CD4-positive, CD25-positive, alpha-beta regulatory T cell (primary cell): Measurements from ENCODE around the gene C10orf105. TPM values are rescaled to one million over a fixed set of nuclear protein-coding genes. Genes with fewer than 3 reads are reported as not detected.
A peak's percentile ranks its signal among the peaks of the same experiment; 100 is the strongest.

ENCODE experiments used
- ATAC-seq, 2 donors: fragments of 150-1000 bp; cut with Tn5 transposase; one replicate each; pipeline ENCODE4 v1.10.0; 2021; ENCODE audit warnings: low read depth in 2 of 2, moderate number of reproducible peaks in 2 of 2, moderate library complexity in 1 of 2
- DNase-seq, 3 donors: peaks; one replicate each; pipeline versions ENCODE4 v3.0.0 to v3.0.0-alpha.2; 2012 to 2022; ENCODE audit warnings: mixed read lengths in 1 of 3
- H3K27ac ChIP-seq: one replicate; pipeline ENCODE4 v1.7.0; 2013; ENCODE audit warnings: mild to moderate bottlenecking, low read length; ENCODE audit not compliant: insufficient read depth, poor library complexity, severe bottlenecking
- H3K27me3 ChIP-seq: one replicate; pipeline ENCODE4 v1.7.0; 2013; ENCODE audit warnings: low read length; ENCODE audit not compliant: control insufficient read depth, insufficient read depth
- H3K36me3 ChIP-seq: one replicate; pipeline ENCODE4 v1.7.0; 2013; ENCODE audit warnings: mild to moderate bottlenecking, low read length, moderate library complexity; ENCODE audit not compliant: control insufficient read depth, insufficient read depth
- H3K4me1 ChIP-seq: 2 replicates; pipeline ENCODE4 v1.7.0; 2013; ENCODE audit warnings: mild to moderate bottlenecking, low read length; ENCODE audit not compliant: insufficient read depth, control insufficient read depth, poor library complexity, severe bottlenecking
- H3K4me3 ChIP-seq: one replicate; pipeline ENCODE4 v1.7.0; 2013; ENCODE audit warnings: low read depth, mild to moderate bottlenecking, low read length, moderate library complexity
- H3K9me3 ChIP-seq, 2 experiments: 1 replicate in 1 of 2; 2 replicates in 1 of 2; pipeline ENCODE4 v1.7.0; 2013; ENCODE audit warnings: low read length in 2 of 2, mild to moderate bottlenecking in 1 of 2, moderate library complexity in 1 of 2; ENCODE audit not compliant: control insufficient read depth in 2 of 2
- H3K27ac Mint-ChIP-seq, 3 donors: one replicate each; pipeline ENCODE4 v1.8.0; 2020 to 2022; ENCODE audit warnings: mild to moderate bottlenecking in 3 of 3, mixed read lengths in 3 of 3, moderate library complexity in 2 of 3
- H3K27me3 Mint-ChIP-seq: one replicate; pipeline ENCODE4 v1.8.0; 2022; ENCODE audit warnings: mild to moderate bottlenecking, mixed read lengths
- H3K36me3 Mint-ChIP-seq: one replicate; pipeline ENCODE4 v1.8.0; 2020; ENCODE audit warnings: mixed read lengths
- H3K4me1 Mint-ChIP-seq, 4 donors: one replicate each; pipeline ENCODE4 v1.8.0; 2020 to 2022; ENCODE audit warnings: mixed read lengths in 4 of 4, mild to moderate bottlenecking in 1 of 4
- H3K4me3 Mint-ChIP-seq, 4 donors: one replicate each; pipeline ENCODE4 v1.8.0; 2020 to 2022; ENCODE audit warnings: mild to moderate bottlenecking in 4 of 4, mixed read lengths in 4 of 4, moderate library complexity in 3 of 4
- H3K9me3 Mint-ChIP-seq, 7 donors: one replicate each; pipeline ENCODE4 v1.8.0; 2020 to 2022; ENCODE audit warnings: mixed read lengths in 7 of 7, mild to moderate bottlenecking in 3 of 7, moderate library complexity in 2 of 7
- polyA plus RNA-seq, 4 donors: library from polyadenylated mRNA; unstranded; fragments of 300-500 nt; fragmentation: Illumina TruSeq; gene quantifications; one replicate each; pipeline ENCODE4 v1.2.3, GENCODE V29; 2021
- total RNA-seq: library from RNA; stranded (reverse); gene quantifications from one replicate; pipeline ENCODE4 v1.2.3, GENCODE V29; 2022

The C10orf105 gene
- total and polyA plus RNA-seq, 5 donors from 2014 or later, result 0.05 to 0.52 (median 0.20) TPM; not detected in 2

DNA sequence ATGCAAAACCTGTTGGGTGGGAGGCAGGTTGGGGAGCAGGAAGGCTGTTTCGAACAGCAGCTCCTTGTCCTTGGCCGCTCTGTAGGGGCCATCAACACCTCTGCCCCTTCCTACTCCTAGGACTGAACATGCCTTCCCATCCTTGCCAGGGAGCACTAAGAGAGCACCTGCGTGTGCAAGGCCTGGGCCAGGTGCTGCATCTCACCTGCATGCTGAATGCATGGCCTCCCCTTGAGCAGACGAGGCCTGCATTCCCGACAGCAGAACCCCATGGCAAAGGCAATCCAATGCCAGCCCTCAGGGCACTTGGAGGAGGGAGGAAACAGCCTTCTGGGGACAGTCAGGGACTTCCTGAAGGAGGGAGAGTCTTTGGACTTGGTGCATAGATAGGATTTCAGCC is 42.7 kb upstream of the C10orf105 start:
- Histone ChIP-seq H3K9me3 (no peaks in the 10 kb centered on the region), H3K27me3 (no peaks in the 10 kb centered on the region), H3K4me1 (peaks cover 91% of the 10 kb centered on the region), H3K36me3 (peaks cover 74% of the 10 kb centered on the region), H3K27ac (peak overlapping the region; percentile 55), H3K4me3 (no peak overlapping the region)
- no peaks in the 10 kb centered on the region for H3K9me3 Mint-ChIP-seq
- peak overlapping the region in 2 of 4 donors; percentile 26 to 84 for H3K4me3 Mint-ChIP-seq
- ATAC-seq, result no peak
- no peak for DNase-seq
- H3K27ac Mint-ChIP-seq, result peak overlapping the region; percentile 36 to 84 (median 84)
- H3K4me1 Mint-ChIP-seq, result peaks cover 7 to 92% (median 60%) of the 10 kb centered on the region in 4 donors
- no peaks in the 10 kb centered on the region for H3K27me3 Mint-ChIP-seq
- H3K36me3 Mint-ChIP-seq, result peaks cover 35% of the 10 kb centered on the region

DNA sequence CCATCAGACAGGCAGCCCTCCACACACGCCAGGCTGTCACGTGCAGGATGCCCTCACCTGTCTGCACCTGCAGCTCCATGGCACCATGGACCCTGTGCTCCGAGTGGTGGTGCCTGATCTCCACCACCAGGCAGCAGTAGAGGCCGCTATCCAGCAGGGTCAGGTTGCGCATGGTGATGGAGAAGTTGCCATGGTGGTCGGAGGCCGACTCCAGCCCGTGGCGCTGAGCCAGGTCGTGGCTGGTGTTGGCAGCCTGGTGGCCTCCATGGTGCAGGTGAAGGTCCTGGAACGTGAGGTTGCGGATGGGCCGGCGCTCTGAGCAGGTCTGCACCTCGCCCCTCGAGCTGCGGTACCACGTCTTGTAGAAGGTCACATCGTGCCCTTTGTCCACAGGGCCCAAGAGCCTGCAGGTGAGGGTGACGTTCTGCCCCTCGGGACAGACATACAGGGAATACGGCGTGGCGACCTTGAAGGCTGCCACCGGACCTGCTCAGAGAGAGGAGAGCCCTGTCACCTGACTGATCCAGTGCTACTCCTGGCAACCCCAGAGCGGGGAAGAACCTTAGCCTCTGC is 42.0 kb upstream of the C10orf105 start:
- Mint-ChIP-seq H3K36me3 (peaks cover 34% of the 10 kb centered on the region), H3K4me3 (peak overlapping the region in 2 of 4 donors; percentile 70 to 84), H3K9me3 (no peaks in the 10 kb centered on the region), H3K27ac (peak overlapping the region; percentile 84 to 94 (median 93)), H3K27me3 (no peaks in the 10 kb centered on the region), H3K4me1 (peaks cover 12 to 92% (median 59%) of the 10 kb centered on the region in 4 donors)
- Histone ChIP-seq H3K27ac (peak overlapping the region; percentile 55), H3K9me3 (no peaks in the 10 kb centered on the region), H3K4me1 (peaks cover 91% of the 10 kb centered on the region), H3K27me3 (no peaks in the 10 kb centered on the region), H3K36me3 (peaks cover 70% of the 10 kb centered on the region), H3K4me3 (no peak overlapping the region)
- DNase-seq, result no peak
- ATAC-seq, result no peak

DNA sequence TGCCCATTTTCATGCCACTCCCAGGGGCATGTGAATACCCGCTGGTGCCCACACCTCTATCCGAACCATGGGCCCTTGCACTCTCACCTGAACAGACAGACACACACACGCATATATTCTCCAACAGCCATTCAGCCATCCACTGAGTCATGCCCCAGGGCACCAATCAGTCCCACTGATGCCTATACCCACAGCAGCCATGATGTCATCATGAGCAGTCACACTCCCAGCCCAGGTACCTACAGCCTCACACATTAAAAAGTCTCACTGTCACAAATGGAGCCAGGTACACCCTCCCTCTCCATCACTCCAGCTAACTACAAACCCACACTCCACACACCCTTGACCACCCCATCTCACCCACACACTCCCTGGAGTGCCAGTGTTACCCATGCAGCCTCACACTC is 41.5 kb upstream of the C10orf105 start:
- Histone ChIP-seq H3K27me3 (no peaks in the 10 kb centered on the region), H3K27ac (peak overlapping the region; percentile 59), H3K4me1 (peaks cover 91% of the 10 kb centered on the region), H3K9me3 (no peaks in the 10 kb centered on the region), H3K4me3 (no peak overlapping the region), H3K36me3 (peaks cover 69% of the 10 kb centered on the region)
- H3K27ac Mint-ChIP-seq, result peak overlapping the region in 2 of 3 donors; percentile 93 to 94
- H3K4me1 Mint-ChIP-seq, result peaks cover 13 to 93% (median 60%) of the 10 kb centered on the region in 4 donors
- no peaks in the 10 kb centered on the region for H3K9me3 Mint-ChIP-seq
- H3K36me3 Mint-ChIP-seq, result peaks cover 35% of the 10 kb centered on the region
- peak; percentile 66 to 75 for ATAC-seq
- no peak for DNase-seq
- peak overlapping the region in 3 of 4 donors; percentile 70 to 81 (median 72) for H3K4me3 Mint-ChIP-seq
- no peaks in the 10 kb centered on the region for H3K27me3 Mint-ChIP-seq

DNA sequence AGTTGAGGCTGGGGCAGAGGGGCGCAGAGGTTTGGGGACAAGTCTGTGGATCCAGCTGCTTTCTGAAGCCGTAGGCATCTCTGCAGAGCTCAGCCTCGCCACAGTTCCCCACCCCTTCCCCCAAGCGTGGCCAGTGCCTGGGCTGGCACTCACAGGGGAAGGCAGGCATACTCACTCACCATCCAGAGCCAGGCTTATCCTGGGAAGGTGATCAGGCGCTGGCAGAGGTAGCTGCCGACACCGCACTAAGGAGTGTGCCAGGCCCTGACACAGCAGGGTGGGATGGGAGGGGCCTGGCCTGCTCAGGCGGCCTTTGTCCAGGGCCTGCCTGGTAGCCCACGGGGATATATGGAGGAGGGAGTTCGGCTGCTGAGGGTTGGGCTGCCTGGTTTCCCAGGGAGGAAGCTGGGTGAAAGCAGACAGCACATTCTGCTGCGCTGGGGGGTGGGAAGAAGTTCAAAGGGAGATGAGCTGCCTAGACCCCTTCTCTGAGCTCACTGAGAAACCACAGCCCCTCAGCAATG is 37.9 kb upstream of the C10orf105 start:
- Mint-ChIP-seq H3K9me3 (no peaks in the 10 kb centered on the region), H3K27me3 (no peaks in the 10 kb centered on the region), H3K27ac (peak overlapping the region; percentile 95 to 98 (median 98)), H3K4me3 (peak overlapping the region; percentile 38 to 82 (median 78)), H3K4me1 (peaks cover 7 to 91% (median 55%) of the 10 kb centered on the region in 4 donors), H3K36me3 (peaks cover 38% of the 10 kb centered on the region)
- H3K36me3 ChIP-seq, result peaks cover 61% of the 10 kb centered on the region
- peak overlapping the region; percentile 83 for H3K27ac ChIP-seq
- DNase-seq (no peak), ATAC-seq (peak; percentile 1 to 15)
- peak overlapping the region; percentile 61 for H3K4me3 ChIP-seq
- no peaks in the 10 kb centered on the region for H3K27me3 ChIP-seq
- peaks cover 91% of the 10 kb centered on the region for H3K4me1 ChIP-seq
- H3K9me3 ChIP-seq, result no peaks in the 10 kb centered on the region

DNA sequence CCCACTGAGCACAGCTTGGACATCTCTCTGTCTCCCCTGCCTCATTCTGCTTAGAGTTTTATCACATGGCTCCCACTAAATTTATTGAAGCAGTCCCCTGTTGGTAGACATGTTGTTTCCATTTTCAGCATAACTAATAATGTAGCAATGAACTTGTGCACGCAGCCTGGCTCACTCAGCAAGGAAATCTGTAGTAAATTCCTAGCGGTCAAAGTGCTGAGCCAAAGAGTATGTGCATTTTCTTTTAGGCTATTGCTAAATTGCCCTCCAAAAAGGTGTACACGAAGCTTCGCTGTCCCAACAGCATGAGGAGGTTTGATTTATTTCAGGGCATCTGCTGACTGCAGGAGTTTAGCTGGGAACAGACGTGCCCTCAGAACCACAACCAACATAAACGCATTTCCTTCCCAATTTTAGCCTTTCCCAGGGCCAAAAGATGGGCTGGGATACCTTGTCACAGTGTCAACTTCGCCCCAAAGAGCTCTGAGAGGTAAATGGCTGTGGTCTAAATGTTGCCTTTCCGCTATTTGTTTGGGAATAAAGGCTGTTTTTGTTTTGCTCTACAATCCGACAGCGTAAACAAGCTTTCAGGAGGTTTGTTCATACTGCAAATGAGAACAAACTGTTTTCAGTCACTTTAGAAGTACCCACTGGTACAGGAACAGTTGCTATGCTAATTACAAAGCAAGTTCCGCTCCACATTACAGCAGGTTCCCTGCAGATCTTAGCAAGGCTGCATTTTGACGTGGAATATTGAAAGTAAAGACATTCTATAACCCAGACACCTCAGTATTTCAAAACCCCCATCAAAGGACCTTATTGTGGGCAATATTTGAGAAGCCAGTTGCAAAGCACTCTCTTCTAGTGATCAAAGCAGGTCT is 37.0 kb upstream of the C10orf105 start:
- Mint-ChIP-seq H3K9me3 (no peaks in the 10 kb centered on the region), H3K27me3 (no peaks in the 10 kb centered on the region), H3K4me1 (peaks cover 7 to 91% (median 56%) of the 10 kb centered on the region in 4 donors), H3K36me3 (peaks cover 45% of the 10 kb centered on the region), H3K4me3 (peak overlapping the region; percentile 38 to 82 (median 78)), H3K27ac (peak overlapping the region; percentile 95 to 98 (median 98))
- DNase-seq (peak in 2 of 3 donors; percentile 65 to 70), ATAC-seq (peak; percentile 57)
- Histone ChIP-seq H3K27ac (peak overlapping the region; percentile 83), H3K9me3 (no peaks in the 10 kb centered on the region), H3K27me3 (no peaks in the 10 kb centered on the region), H3K4me3 (peak overlapping the region; percentile 61), H3K36me3 (peaks cover 57% of the 10 kb centered on the region), H3K4me1 (peaks cover 91% of the 10 kb centered on the region)

DNA sequence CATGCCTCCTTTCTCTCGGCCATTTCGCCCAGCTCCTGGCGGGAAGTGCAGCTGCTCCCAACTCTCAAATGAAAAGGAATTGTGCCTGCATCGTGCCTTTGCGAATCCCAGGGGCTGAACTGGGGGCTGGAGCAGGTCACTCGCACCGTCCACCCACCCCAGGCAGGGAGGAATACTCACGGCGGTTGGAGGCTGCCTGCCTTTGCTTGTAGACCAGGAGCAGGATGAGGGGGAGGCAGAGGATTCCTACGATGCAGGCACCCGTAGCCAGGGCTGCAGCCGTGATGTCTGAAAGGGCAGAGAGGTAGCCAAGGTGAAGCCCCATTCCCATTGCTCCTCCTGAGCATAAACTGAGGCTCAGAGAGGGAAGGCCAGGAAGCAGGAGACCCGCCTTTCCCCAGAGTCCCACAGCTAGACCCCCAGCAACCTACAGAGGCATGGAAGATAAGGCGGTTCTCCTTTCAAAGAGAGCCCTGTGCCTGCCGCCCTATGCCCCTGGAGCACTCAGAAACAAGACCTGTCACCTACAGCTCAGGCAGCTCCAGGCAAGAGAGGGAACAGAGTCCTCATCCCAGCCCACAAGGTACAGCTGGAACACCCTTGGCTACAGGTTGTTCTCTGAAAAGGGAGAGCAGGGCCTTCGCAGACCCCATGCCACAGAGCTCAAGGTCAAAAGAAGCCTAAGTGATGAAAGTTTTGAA is 35.8 kb upstream of the C10orf105 start:
- Histone ChIP-seq H3K36me3 (peaks cover 55% of the 10 kb centered on the region), H3K27ac (peak overlapping the region; percentile 83), H3K27me3 (no peaks in the 10 kb centered on the region), H3K9me3 (no peaks in the 10 kb centered on the region), H3K4me3 (no peak overlapping the region), H3K4me1 (peaks cover 91% of the 10 kb centered on the region)
- Mint-ChIP-seq H3K27ac (peak overlapping the region; percentile 91 to 98 (median 95)), H3K27me3 (no peaks in the 10 kb centered on the region), H3K4me3 (no peak overlapping the region), H3K9me3 (no peaks in the 10 kb centered on the region), H3K4me1 (peaks cover 7 to 89% (median 54%) of the 10 kb centered on the region in 4 donors), H3K36me3 (peaks cover 40% of the 10 kb centered on the region)
- DNase-seq (no peak), ATAC-seq (no peak)

DNA sequence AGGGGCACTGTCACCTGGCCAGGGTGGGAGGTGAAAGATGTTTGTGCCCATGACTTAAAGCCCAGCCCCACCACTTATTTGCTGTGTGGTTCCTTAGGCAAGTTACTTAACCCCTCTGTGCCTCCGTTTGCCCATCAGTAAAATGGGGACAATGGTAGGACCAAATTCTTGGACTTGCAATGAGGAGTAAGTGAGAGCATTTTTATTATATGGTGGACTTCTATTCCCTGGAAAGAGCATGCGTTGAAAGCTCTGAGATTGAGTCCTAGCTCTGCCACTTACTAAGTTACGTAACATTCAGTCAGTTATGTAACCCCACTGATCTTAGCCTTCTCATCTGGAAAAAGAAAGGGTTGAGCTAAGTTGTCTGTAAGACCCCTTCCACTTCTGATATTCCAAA is 35.0 kb upstream of the C10orf105 start:
- ATAC-seq (no peak), DNase-seq (no peak)
- Histone ChIP-seq H3K4me1 (peaks cover 97% of the 10 kb centered on the region), H3K9me3 (no peaks in the 10 kb centered on the region), H3K27me3 (no peaks in the 10 kb centered on the region), H3K27ac (peak overlapping the region; percentile 83), H3K4me3 (no peak overlapping the region), H3K36me3 (peaks cover 53% of the 10 kb centered on the region)
- Mint-ChIP-seq H3K4me3 (peak overlapping the region in 3 of 4 donors; percentile 56 to 79 (median 65)), H3K36me3 (peaks cover 39% of the 10 kb centered on the region), H3K4me1 (peaks cover 7 to 94% (median 59%) of the 10 kb centered on the region in 4 donors), H3K27ac (peak overlapping the region; percentile 92 to 98 (median 95)), H3K9me3 (no peaks in the 10 kb centered on the region), H3K27me3 (no peaks in the 10 kb centered on the region)
